Fibroblast of the aortic adventitia (primary cell): Measurements from ENCODE around the gene TNRC6C. TPM values are rescaled to one million over a fixed set of nuclear protein-coding genes. Genes with fewer than 3 reads are reported as not detected.

Experiments used
- DNase-seq: peaks from one replicate; pipeline ENCODE4 v3.0.0-alpha.2; 2010; ENCODE audit warnings: low read depth
- H3K4me3 ChIP-seq: 2 replicates; pipeline ENCODE4 v1.5.1; 2011; ENCODE audit warnings: low read depth, mild to moderate bottlenecking, control low read depth, low read length, moderate library complexity
- CTCF ChIP-seq: IDR thresholded peaks from 2 replicates; pipeline ENCODE4 v1.5.1; 2011; ENCODE audit warnings: mild to moderate bottlenecking, low read length, control low read depth, inconsistent platforms; ENCODE audit not compliant: insufficient read depth
- total RNA-seq: library from RNA; depleted of rRNA; stranded (reverse); fragments of >200 nt; gene quantifications from 2 replicates; pipeline ENCODE4 v1.2.3, GENCODE V29; 2012; ENCODE audit warnings: low replicate concordance

Gene TNRC6C
- total RNA-seq, 1 donor: 10.3 TPM

GRCh38 chr17:78086740-78087139 is 128.2 kb downstream of the TNRC6C start:
- no peak for DNase-seq
- TF ChIP-seq CTCF: no peak
- H3K4me3 ChIP-seq: no peak overlapping the region

GRCh38 chr17:78088529-78088928 is 130.0 kb downstream of the TNRC6C start:
- H3K4me3 ChIP-seq: no peak overlapping the region
- TF ChIP-seq CTCF: no peak
- no peak for DNase-seq

- no peak for DNase-seq
- no peak overlapping the region for H3K4me3 ChIP-seq
- no peak for TF ChIP-seq CTCF
Measured at GRCh38 chr17:78089576-78090281, 131.2 kb downstream of the TNRC6C start.

GRCh38 chr17:78092794-78093324 is 134.4 kb downstream of the TNRC6C start:
- H3K4me3 ChIP-seq: no peak overlapping the region
- DNase-seq: no peak
- no peak for TF ChIP-seq CTCF

GRCh38 chr17:78095035-78095434 is 136.5 kb downstream of the TNRC6C start:
- DNase-seq: no peak
- TF ChIP-seq CTCF: no peak
- no peak overlapping the region for H3K4me3 ChIP-seq

- no peak overlapping the region for H3K4me3 ChIP-seq
- no peak for TF ChIP-seq CTCF
- no peak for DNase-seq
Measured at GRCh38 chr17:78096093-78096492, 137.6 kb downstream of the TNRC6C start.
